Measurements from ENCODE around the gene ZNF133. TPM values are rescaled to one million over a fixed set of nuclear protein-coding genes. Genes with fewer than 3 reads are reported as not detected.

Gene ZNF133
- total and polyA plus RNA-seq, 3 experiments from 2014 or later: 5.9 to 6.4 (median 6.1) TPM

GRCh38 chr20:18256440-18257090 lies 31.8 kb upstream of the ZNF133 start:
- CTCF ChIA-PET: no interaction called here
- no peak for DNase-seq
- Mint-ChIP-seq H3K9me3 (no peaks in the 10 kb centered on the region), H3K4me1 (no peaks in the 10 kb centered on the region), H3K27ac (no peak overlapping the region), H3K36me3 (no peaks in the 10 kb centered on the region), H3K4me3 (no peak overlapping the region), H3K27me3 (peaks cover 8 to 16% of the 10 kb centered on the region in 2 donors)
- no peaks in the 10 kb centered on the region for H3K27me3 ChIP-seq (ENCODE audit: insufficient read depth, low read length, poor library complexity, severe bottlenecking)
- no peak overlapping the region for H3K27ac ChIP-seq (ENCODE audit: low read depth, low read length)
- H3K4me1 ChIP-seq (ENCODE audit: insufficient read depth, low read length): no peaks in the 10 kb centered on the region
- H3K36me3 ChIP-seq (ENCODE audit: insufficient read depth, low read length): no peaks in the 10 kb centered on the region
- H3K9me3 ChIP-seq (ENCODE audit: low read length): no peaks in the 10 kb centered on the region
- no peak overlapping the region for H3K4me3 ChIP-seq (ENCODE audit: low read length)
- POLR2A ChIA-PET: no interaction called here

DNA sequence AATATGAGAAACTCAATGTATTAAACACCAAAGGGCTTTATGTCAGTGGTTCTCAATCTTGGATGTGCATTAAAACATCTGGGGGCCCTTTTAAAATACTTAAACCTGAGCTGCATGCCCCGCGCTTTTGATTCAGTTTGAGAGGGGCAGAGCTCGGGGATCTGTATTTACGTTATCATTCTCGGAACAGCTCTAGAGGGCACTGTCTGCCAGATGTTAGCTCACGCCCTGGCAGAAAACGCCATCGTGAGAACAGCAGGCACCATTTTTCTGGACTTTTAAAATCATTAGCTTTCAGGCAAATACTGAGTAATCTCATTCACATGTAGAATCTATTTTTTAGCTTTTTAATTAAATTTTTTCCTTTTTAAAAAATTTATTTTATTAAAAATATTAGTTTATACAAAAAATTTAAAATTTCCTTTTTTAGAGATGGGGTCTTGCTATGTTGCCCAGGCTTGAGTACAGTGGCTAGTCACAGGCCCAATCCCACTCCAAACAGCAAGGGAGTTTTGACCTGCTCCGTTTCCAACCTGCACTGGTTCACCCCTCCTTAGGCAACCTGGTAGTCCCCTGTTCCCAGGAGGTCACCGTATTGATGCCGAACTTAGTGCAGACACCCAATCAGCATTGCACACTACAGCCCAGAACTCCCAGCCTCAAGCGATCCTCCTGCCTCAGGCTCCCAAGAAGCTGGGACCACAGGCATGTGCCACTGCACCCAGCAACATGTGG lies 30.0 kb upstream of the ZNF133 start:
- DNase-seq: no peak

GRCh38 chr20:18259730-18260129 lies 28.6 kb upstream of the ZNF133 start:
- H3K36me3 Mint-ChIP-seq: no peaks in the 10 kb centered on the region
- Histone ChIP-seq H3K4me3 (ENCODE audit: low read length) (no peak overlapping the region), H3K27me3 (ENCODE audit: insufficient read depth, low read length, poor library complexity, severe bottlenecking) (no peaks in the 10 kb centered on the region), H3K27ac (ENCODE audit: low read depth, low read length) (no peak overlapping the region), H3K4me1 (ENCODE audit: insufficient read depth, low read length) (no peaks in the 10 kb centered on the region), H3K36me3 (ENCODE audit: insufficient read depth, low read length) (no peaks in the 10 kb centered on the region), H3K9me3 (ENCODE audit: low read length) (no peaks in the 10 kb centered on the region)
- no peaks in the 10 kb centered on the region for H3K9me3 Mint-ChIP-seq
- H3K27me3 Mint-ChIP-seq: peaks cover 8 to 11% of the 10 kb centered on the region in 2 donors
- H3K4me1 Mint-ChIP-seq: no peaks in the 10 kb centered on the region
- H3K27ac Mint-ChIP-seq: no peak overlapping the region
- ChIA-PET POLR2A (no interaction called here), CTCF (no interaction called here)
- no peak overlapping the region for H3K4me3 Mint-ChIP-seq
- DNase-seq: no peak

More for the DNA sequence above, 30.0 kb upstream of the ZNF133 start:
- Histone ChIP-seq H3K36me3 (ENCODE audit: insufficient read depth, low read length) (no peaks in the 10 kb centered on the region), H3K4me1 (ENCODE audit: insufficient read depth, low read length) (no peaks in the 10 kb centered on the region), H3K27me3 (ENCODE audit: insufficient read depth, low read length, poor library complexity, severe bottlenecking) (no peaks in the 10 kb centered on the region), H3K4me3 (ENCODE audit: low read length) (no peak overlapping the region), H3K27ac (ENCODE audit: low read depth, low read length) (no peak overlapping the region), H3K9me3 (ENCODE audit: low read length) (no peaks in the 10 kb centered on the region)
- Mint-ChIP-seq H3K4me1 (no peaks in the 10 kb centered on the region), H3K36me3 (no peaks in the 10 kb centered on the region), H3K9me3 (no peaks in the 10 kb centered on the region), H3K27me3 (peaks cover 8 to 16% of the 10 kb centered on the region in 2 donors), H3K27ac (no peak overlapping the region), H3K4me3 (no peak overlapping the region)
- CTCF ChIA-PET: interaction anchor here (1.0 kb wide), 1 partner anchor 30 kb away, joined by 4 read pairs; the partner anchor contains the start of gene ZNF133
- POLR2A ChIA-PET: no interaction called here

- Mint-ChIP-seq H3K4me3 (no peak overlapping the region), H3K4me1 (no peaks in the 10 kb centered on the region), H3K27me3 (peaks cover 27 to 32% of the 10 kb centered on the region in 2 donors), H3K9me3 (no peaks in the 10 kb centered on the region), H3K27ac (no peak overlapping the region), H3K36me3 (no peaks in the 10 kb centered on the region)
- ChIA-PET POLR2A (no interaction called here), CTCF (no interaction called here)
- H3K27me3 ChIP-seq (ENCODE audit: insufficient read depth, low read length, poor library complexity, severe bottlenecking): peaks cover 3% of the 10 kb centered on the region
- H3K4me3 ChIP-seq (ENCODE audit: low read length): no peak overlapping the region
- no peaks in the 10 kb centered on the region for H3K36me3 ChIP-seq (ENCODE audit: insufficient read depth, low read length)
- DNase-seq: no peak
- no peaks in the 10 kb centered on the region for H3K4me1 ChIP-seq (ENCODE audit: insufficient read depth, low read length)
- no peaks in the 10 kb centered on the region for H3K9me3 ChIP-seq (ENCODE audit: low read length)
- H3K27ac ChIP-seq (ENCODE audit: low read depth, low read length): no peak overlapping the region
These were observed 24.6 kb upstream of the ZNF133 start for GRCh38 chr20:18263723-18264122.

GRCh38 chr20:18265441-18265840 lies 22.9 kb upstream of the ZNF133 start:
- Mint-ChIP-seq H3K4me3 (no peak overlapping the region), H3K9me3 (no peaks in the 10 kb centered on the region), H3K36me3 (no peaks in the 10 kb centered on the region), H3K27ac (no peak overlapping the region), H3K4me1 (peaks cover 0 to 4% (median 0%) of the 10 kb centered on the region in 3 donors), H3K27me3 (peaks cover 21 to 30% of the 10 kb centered on the region in 2 donors)
- Histone ChIP-seq H3K27me3 (ENCODE audit: insufficient read depth, low read length, poor library complexity, severe bottlenecking) (peaks cover 3% of the 10 kb centered on the region), H3K4me1 (ENCODE audit: insufficient read depth, low read length) (no peaks in the 10 kb centered on the region), H3K36me3 (ENCODE audit: insufficient read depth, low read length) (no peaks in the 10 kb centered on the region), H3K27ac (ENCODE audit: low read depth, low read length) (no peak overlapping the region), H3K4me3 (ENCODE audit: low read length) (no peak overlapping the region), H3K9me3 (ENCODE audit: low read length) (no peaks in the 10 kb centered on the region)
- POLR2A ChIA-PET: no interaction called here
- CTCF ChIA-PET: no interaction called here
- DNase-seq: no peak

DNA sequence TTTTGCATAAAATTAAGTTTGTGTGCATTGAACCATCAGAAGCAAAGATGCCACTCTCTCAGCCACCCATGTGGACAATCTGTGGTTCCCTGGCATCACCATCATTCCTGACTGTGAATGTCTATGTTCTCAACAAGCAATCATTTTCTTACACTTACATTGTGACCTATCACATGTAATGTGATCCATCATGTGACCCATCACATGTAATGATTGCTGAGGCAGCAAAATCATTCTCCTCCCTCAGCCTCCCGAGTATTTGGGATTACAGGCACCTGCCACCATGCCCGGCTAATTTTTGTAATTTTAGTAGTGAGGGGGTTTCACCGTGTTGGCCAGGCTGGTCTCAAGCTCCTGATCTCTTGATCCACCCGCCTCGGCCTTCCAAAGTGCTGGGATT lies 22.0 kb upstream of the ZNF133 start:
- Mint-ChIP-seq H3K9me3 (no peaks in the 10 kb centered on the region), H3K4me3 (no peak overlapping the region), H3K36me3 (no peaks in the 10 kb centered on the region), H3K27me3 (peaks cover 20 to 25% of the 10 kb centered on the region in 2 donors), H3K27ac (no peak overlapping the region), H3K4me1 (peaks cover 0 to 4% (median 0%) of the 10 kb centered on the region in 3 donors)
- POLR2A ChIA-PET: no interaction called here
- no peak for DNase-seq
- CTCF ChIA-PET: no interaction called here
- Histone ChIP-seq H3K4me1 (ENCODE audit: insufficient read depth, low read length) (no peaks in the 10 kb centered on the region), H3K36me3 (ENCODE audit: insufficient read depth, low read length) (no peaks in the 10 kb centered on the region), H3K27ac (ENCODE audit: low read depth, low read length) (no peak overlapping the region), H3K4me3 (ENCODE audit: low read length) (no peak overlapping the region), H3K27me3 (ENCODE audit: insufficient read depth, low read length, poor library complexity, severe bottlenecking) (peaks cover 3% of the 10 kb centered on the region), H3K9me3 (ENCODE audit: low read length) (no peaks in the 10 kb centered on the region)

- Mint-ChIP-seq H3K4me1 (peaks cover 0 to 4% (median 0%) of the 10 kb centered on the region in 3 donors), H3K27ac (no peak overlapping the region), H3K9me3 (no peaks in the 10 kb centered on the region), H3K36me3 (no peaks in the 10 kb centered on the region), H3K27me3 (peaks cover 29% of the 10 kb centered on the region in 2 donors), H3K4me3 (no peak overlapping the region)
- Histone ChIP-seq H3K27me3 (ENCODE audit: insufficient read depth, low read length, poor library complexity, severe bottlenecking) (peaks cover 3% of the 10 kb centered on the region), H3K27ac (ENCODE audit: low read depth, low read length) (no peak overlapping the region), H3K36me3 (ENCODE audit: insufficient read depth, low read length) (no peaks in the 10 kb centered on the region), H3K9me3 (ENCODE audit: low read length) (no peaks in the 10 kb centered on the region), H3K4me3 (ENCODE audit: low read length) (no peak overlapping the region), H3K4me1 (ENCODE audit: insufficient read depth, low read length) (no peaks in the 10 kb centered on the region)
- CTCF ChIA-PET: interaction anchor here (0.6 kb wide), 1 partner anchor 275 kb away, joined by 3 read pairs; no protein-coding TSS in a partner anchor
- POLR2A ChIA-PET: no interaction called here
- DNase-seq: no peak
These were observed 20.5 kb upstream of the ZNF133 start for GRCh38 chr20:18267815-18268214.

GRCh38 chr20:18271160-18271559 lies 17.2 kb upstream of the ZNF133 start:
- ChIA-PET CTCF (no interaction called here), POLR2A (no interaction called here)
- no peaks in the 10 kb centered on the region for H3K36me3 ChIP-seq (ENCODE audit: insufficient read depth, low read length)
- H3K27me3 ChIP-seq (ENCODE audit: insufficient read depth, low read length, poor library complexity, severe bottlenecking): peaks cover 3% of the 10 kb centered on the region
- H3K27me3 Mint-ChIP-seq: peaks cover 23 to 35% of the 10 kb centered on the region in 2 donors
- H3K4me1 ChIP-seq (ENCODE audit: insufficient read depth, low read length): no peaks in the 10 kb centered on the region
- peaks cover 0 to 4% (median 0%) of the 10 kb centered on the region in 3 donors for H3K4me1 Mint-ChIP-seq
- H3K4me3 ChIP-seq (ENCODE audit: low read length): no peak overlapping the region
- DNase-seq: no peak
- H3K9me3 Mint-ChIP-seq: no peaks in the 10 kb centered on the region
- H3K27ac ChIP-seq (ENCODE audit: low read depth, low read length): no peak overlapping the region
- no peaks in the 10 kb centered on the region for H3K9me3 ChIP-seq (ENCODE audit: low read length)
- no peak overlapping the region for H3K27ac Mint-ChIP-seq
- no peak overlapping the region for H3K4me3 Mint-ChIP-seq
- H3K36me3 Mint-ChIP-seq: no peaks in the 10 kb centered on the region

Measured in CD8-positive, alpha-beta memory T cell (primary cell).